Bronchial epithelial cell (primary cell): Measurements from ENCODE around the gene RAB28. TPM values are rescaled to one million over a fixed set of nuclear protein-coding genes. Genes with fewer than 3 reads are reported as not detected.

Source experiments
- DNase-seq: peaks from one replicate; pipeline ENCODE4 v3.0.0-alpha.2; 2010; ENCODE audit warnings: low read depth
- FAIRE-seq: peaks from 2 replicates; lab custom pipeline; 2011; peaks lifted over from hg19 to GRCh38; lab: Jason Lieb, UNC
- H3K27me3 ChIP-seq: 2 replicates; pipeline ENCODE4 v1.5.1; 2011; ENCODE audit warnings: low read length; ENCODE audit not compliant: control insufficient read depth, insufficient read depth
- H3K36me3 ChIP-seq: 2 replicates; pipeline ENCODE4 v1.5.1; 2011; ENCODE audit warnings: low read length; ENCODE audit not compliant: control insufficient read depth, insufficient read depth
- H3K4me3 ChIP-seq: 2 replicates; pipeline ENCODE4 v1.5.1; 2011; ENCODE audit warnings: mild to moderate bottlenecking, low read depth, low read length, control low read depth
- total RNA-seq: library from RNA; depleted of rRNA; stranded (reverse); fragments of >200 nt; gene quantifications from 2 replicates; pipeline ENCODE4 v1.2.1, GENCODE V29; 2014
- TF ChIP-seq, protein P1 (sequence below): IDR thresholded peaks from 2 replicates; pipeline ENCODE4 v1.5.1; 2011; ENCODE audit warnings: mild to moderate bottlenecking, moderate library complexity, low read length, control low read depth, inconsistent platforms; ENCODE audit not compliant: insufficient read depth, severe bottlenecking

Gene RAB28
- total RNA-seq, 1 donor from 2014 or later = 14.0 TPM

DNA sequence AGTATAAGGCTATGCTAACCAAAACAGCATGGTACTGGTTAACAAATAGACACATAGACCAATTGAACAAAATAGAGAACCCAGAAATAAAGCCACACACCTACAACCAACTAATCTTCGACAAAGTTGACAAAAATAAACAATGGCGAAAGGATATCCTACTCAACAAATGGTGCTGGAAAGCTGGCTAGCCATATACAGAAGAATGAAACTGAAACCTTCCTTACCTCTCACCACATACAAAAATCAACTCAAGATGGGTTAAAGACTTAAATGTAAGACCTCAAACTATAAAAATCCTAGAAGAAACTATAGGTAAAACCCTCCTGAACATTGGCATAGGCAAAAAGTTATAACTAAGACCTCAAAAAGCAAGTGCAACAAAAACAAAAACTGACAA is 47.2 kb downstream of the RAB28 start:
- Histone ChIP-seq H3K27me3 (no peaks in the 10 kb centered on the region), H3K4me3 (no peak overlapping the region), H3K36me3 (no peaks in the 10 kb centered on the region)
- TF ChIP-seq, protein P1, sequence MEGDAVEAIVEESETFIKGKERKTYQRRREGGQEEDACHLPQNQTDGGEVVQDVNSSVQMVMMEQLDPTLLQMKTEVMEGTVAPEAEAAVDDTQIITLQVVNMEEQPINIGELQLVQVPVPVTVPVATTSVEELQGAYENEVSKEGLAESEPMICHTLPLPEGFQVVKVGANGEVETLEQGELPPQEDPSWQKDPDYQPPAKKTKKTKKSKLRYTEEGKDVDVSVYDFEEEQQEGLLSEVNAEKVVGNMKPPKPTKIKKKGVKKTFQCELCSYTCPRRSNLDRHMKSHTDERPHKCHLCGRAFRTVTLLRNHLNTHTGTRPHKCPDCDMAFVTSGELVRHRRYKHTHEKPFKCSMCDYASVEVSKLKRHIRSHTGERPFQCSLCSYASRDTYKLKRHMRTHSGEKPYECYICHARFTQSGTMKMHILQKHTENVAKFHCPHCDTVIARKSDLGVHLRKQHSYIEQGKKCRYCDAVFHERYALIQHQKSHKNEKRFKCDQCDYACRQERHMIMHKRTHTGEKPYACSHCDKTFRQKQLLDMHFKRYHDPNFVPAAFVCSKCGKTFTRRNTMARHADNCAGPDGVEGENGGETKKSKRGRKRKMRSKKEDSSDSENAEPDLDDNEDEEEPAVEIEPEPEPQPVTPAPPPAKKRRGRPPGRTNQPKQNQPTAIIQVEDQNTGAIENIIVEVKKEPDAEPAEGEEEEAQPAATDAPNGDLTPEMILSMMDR = no peak
- FAIRE-seq = no peak
- DNase-seq = no peak

DNA sequence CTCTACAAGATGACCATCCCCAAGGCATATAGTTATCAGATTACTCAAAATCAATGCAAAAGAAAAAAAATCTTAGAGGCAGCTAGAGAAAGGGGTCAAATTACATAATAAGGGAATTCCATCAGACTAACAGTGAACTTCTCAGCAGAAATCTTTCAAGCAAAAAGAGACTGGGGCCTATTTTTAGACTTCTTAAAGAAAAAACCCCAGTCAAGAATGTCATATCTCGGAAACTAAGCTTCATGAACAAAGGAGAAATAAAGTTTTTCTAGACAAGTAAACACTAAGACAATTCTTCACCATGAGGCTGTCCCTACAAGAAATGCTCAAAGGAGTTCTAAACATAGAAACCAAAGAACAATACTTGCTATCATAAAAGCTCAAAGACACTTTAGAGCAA is 51.7 kb downstream of the RAB28 start:
- Histone ChIP-seq H3K4me3 (no peak overlapping the region), H3K36me3 (no peaks in the 10 kb centered on the region), H3K27me3 (no peaks in the 10 kb centered on the region)
- TF ChIP-seq, protein P1 = no peak
- DNase-seq (no peak), FAIRE-seq (no peak)

DNA sequence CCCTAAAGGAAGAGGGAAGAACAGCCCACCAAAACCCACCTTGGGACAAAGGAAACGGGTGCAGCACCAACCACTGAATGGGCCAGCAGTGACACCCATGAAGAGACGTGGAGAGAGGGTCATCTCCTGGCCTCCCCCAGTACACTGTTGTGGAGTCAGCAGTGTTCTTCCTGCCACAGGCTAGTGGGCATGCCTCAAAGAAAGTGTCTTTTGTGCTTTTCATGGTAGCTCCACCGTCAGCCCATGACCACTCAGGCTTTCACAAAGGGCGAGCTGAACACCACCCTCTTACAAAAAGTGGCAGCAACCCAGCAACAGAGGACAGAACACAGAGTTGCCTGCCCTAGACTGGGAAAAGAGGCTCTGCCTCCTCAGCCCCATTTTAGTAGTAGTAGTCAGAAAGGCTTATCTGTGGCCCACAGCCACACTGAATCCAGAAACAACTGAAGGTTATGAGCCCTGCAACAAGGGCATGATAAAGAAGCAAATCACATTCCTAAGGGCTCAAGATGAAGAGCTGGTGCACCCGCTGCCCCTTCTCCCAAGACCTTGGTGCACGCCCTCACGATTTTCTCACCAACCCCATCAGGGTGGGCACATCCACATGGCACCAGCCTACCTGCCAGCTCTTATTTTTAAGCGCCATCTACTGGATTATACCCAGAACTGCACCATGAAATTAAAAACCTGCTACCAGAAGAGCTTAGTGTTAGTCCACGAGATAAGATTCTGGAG is 53.1 kb downstream of the RAB28 start:
- Histone ChIP-seq H3K27me3 (no peaks in the 10 kb centered on the region), H3K36me3 (no peaks in the 10 kb centered on the region), H3K4me3 (no peak overlapping the region)
- no peak for FAIRE-seq
- peak; percentile 10 for DNase-seq
- TF ChIP-seq, protein P1 = peak; percentile 33

DNA sequence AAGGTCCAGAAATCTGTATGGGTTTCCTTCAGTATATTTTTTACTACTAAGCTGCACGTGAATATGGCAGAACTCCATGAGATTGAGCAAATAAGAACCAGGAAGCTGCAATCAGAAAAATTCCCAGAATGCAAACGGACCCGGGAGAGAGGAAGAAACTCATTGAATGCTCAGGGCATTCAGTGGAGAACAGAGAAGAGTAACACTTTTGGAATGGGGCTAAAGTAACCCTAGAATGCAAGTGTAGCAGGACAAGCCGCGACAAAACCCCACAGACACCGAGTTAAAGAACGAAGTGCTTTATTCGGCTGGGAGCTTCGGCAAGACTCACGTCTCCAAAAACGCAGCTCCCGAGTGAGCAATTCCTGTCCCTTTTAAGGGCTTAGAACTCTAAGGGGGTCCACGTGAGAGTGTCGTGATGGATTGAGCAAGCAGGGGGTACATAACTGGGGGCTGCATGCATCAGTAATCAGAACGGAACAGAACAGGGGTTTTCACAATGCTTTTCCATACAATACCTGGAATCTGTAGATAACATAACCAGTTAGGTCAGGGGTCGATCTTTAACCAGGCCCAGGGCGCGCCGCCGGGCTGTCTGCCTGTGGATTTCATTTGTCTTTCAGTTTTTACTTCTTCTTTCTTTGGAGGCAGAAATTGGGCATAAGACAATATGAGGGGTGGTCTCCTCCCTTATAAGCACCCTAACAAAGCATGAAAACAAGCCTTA is 56.4 kb downstream of the RAB28 start:
- peaks cover 2% of the 10 kb centered on the region for H3K36me3 ChIP-seq
- H3K27me3 ChIP-seq = no peaks in the 10 kb centered on the region
- peak overlapping the region; percentile 21 for H3K4me3 ChIP-seq
- TF ChIP-seq, protein P1 = no peak
- peak; percentile 76 for DNase-seq
- no peak for FAIRE-seq

- Histone ChIP-seq H3K27me3 (no peaks in the 10 kb centered on the region), H3K36me3 (no peaks in the 10 kb centered on the region), H3K4me3 (no peak overlapping the region)
- TF ChIP-seq, protein P1 = no peak
- no peak for DNase-seq
- FAIRE-seq = no peak
Observed at GRCh38 chr4:13415068-13415785, 68.9 kb downstream of the RAB28 start.
